Upper lobe of right lung (tissue), 1 donor: ENCODE results near the gene GNG8. TPM values are rescaled to one million over a fixed set of nuclear protein-coding genes. Genes with fewer than 3 reads are reported as not detected.

Experiments used
- ATAC-seq: fragments of 200-7000 bp; cut with Tn5 transposase; one replicate; pipeline ENCODE4 v1.9.1; 2020; ENCODE audit warnings: mild to moderate bottlenecking, moderate library complexity
- DNase-seq: peaks from one replicate; pipeline ENCODE4 v3.0.0-alpha.2; 2020
- H3K27ac ChIP-seq: fragments of 200-600 bp; one replicate; pipeline ENCODE4 v1.8.0; 2022
- H3K27me3 ChIP-seq: fragments of 200-600 bp; one replicate; pipeline ENCODE4 v1.8.0; 2022; ENCODE audit warnings: mild to moderate bottlenecking
- H3K36me3 ChIP-seq: fragments of 200-600 bp; one replicate; pipeline ENCODE4 v1.8.0; 2022
- H3K4me1 ChIP-seq: fragments of 200-600 bp; one replicate; pipeline ENCODE4 v1.8.0; 2022
- H3K4me3 ChIP-seq: fragments of 200-600 bp; one replicate; pipeline ENCODE4 v1.8.0; 2022; ENCODE audit warnings: mild to moderate bottlenecking
- H3K9me3 ChIP-seq: fragments of 200-600 bp; one replicate; pipeline ENCODE4 v1.8.0; 2022
- CTCF ChIP-seq: fragments of 200-600 bp; IDR thresholded peaks from one replicate; pipeline ENCODE4 v1.8.0; 2022; ENCODE audit warnings: antibody characterized with exemption
- intact Hi-C: fragments of 100-400 bp; cut with DNase I; formaldehyde crosslinking; loops from one replicate; pipeline ENCODE4 v1.11.0; 2022
- total RNA-seq: library from RNA; stranded (reverse); fragmentation: NEBNext Ultra II Directional; extraction: Animal tissue kit (Norgen Biotek cat#: 25700); gene quantifications from one replicate; pipeline ENCODE4 v1.2.1, GENCODE V29; 2021
- donor health status: DM: no; HTN: yes; CAD: no; lungs with severe emphysema.

The GNG8 gene
- total RNA-seq, 1 donor from 2014 or later, result not detected

DNA sequence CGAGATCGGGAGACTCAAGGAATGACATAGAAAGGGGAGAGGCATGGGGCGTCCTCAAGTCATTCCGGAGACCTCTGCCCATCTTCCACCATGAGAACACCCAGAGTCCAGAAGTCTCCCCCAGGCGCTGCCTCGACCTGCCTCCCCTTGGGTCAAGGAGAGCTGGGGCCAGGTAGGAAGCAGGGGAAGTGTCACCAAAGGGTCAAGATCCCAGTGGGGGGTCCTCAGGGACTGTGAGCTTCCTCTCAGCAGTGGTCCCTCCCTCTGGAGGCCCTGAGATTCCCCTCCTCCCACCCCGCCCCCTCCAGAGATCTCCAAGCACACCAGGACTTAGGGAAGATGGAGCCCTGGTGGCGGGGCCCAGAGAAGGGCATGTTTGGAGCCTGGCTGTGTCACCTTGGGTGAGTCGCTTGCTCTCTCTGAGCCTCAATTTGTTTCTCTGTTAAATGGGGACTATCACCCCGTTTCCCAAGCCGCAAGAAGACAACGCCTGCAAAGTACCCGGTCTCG, 24.1 kb upstream of the GNG8 start:
- H3K4me3 ChIP-seq, result peak overlapping the region; percentile 57
- no peaks in the 10 kb centered on the region for H3K36me3 ChIP-seq
- peaks cover 30% of the 10 kb centered on the region for H3K27me3 ChIP-seq
- intact Hi-C loops, result loop anchor here (5.0 kb wide), 1 partner anchor 48 kb away; no protein-coding TSS in a partner anchor
- no peak for TF ChIP-seq CTCF
- peaks cover 21% of the 10 kb centered on the region for H3K4me1 ChIP-seq
- no peaks in the 10 kb centered on the region for H3K9me3 ChIP-seq
- no peak for DNase-seq
- no peak for ATAC-seq
- H3K27ac ChIP-seq, result no peak overlapping the region

DNA sequence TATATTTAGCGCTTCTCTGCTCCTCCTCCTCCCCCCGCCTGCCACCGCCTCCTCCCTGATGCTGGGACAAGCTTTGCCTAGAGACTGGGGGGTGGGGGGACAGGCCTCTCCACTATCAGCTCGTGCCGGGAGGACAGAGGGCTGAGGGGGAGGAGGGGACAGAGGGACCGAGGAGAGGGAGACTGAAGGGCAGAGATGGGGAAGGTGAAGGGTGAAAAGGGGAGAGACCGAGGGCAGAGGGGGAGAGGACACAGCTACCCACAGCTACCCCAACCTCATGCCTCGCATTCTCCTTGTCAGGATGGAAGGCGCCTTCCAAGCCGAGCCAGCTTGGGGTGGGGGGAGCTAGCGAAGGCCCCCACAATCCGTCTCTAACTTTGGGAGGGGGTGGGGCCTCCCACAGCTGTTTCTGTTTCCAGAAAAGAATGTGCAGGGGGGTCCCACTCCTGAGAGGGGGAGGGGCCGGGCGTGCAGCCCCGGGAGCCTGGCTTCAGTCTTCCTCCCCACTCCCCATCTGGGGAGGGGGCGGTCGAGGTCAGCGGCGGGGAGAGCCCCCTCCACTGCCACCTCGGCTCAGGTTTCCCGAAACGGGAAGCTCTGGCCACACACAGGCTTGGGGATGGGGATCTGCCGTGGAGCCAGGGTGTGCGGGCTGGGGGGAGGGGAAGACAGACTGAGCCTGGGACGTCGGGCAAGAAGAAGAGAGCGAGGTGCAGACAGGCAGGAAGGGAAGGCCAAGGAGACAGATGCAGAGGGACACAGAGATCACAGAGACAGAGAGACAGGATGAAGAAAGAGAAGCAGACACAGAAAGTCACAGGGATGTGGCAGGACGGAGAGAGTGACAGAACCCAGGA, 23.4 kb upstream of the GNG8 start:
- H3K27me3 ChIP-seq, result peaks cover 30% of the 10 kb centered on the region
- peak overlapping the region; percentile 57 for H3K4me3 ChIP-seq
- DNase-seq (peak; percentile 68), ATAC-seq (no peak)
- H3K36me3 ChIP-seq, result no peaks in the 10 kb centered on the region
- H3K4me1 ChIP-seq, result peaks cover 21% of the 10 kb centered on the region
- no peak overlapping the region for H3K27ac ChIP-seq
- no peak for TF ChIP-seq CTCF
- no peaks in the 10 kb centered on the region for H3K9me3 ChIP-seq
- intact Hi-C loops, result loop anchor here (5.0 kb wide), 1 partner anchor 47 kb away; no protein-coding TSS in a partner anchor

- H3K27ac ChIP-seq, result no peak overlapping the region
- no peak for TF ChIP-seq CTCF
- H3K27me3 ChIP-seq, result peaks cover 36% of the 10 kb centered on the region
- peaks cover 17% of the 10 kb centered on the region for H3K4me1 ChIP-seq
- H3K36me3 ChIP-seq, result no peaks in the 10 kb centered on the region
- no peak for DNase-seq
- no peak overlapping the region for H3K4me3 ChIP-seq
- H3K9me3 ChIP-seq, result no peaks in the 10 kb centered on the region
- intact Hi-C loops, result no loop called here
- no peak for ATAC-seq
Observed at GRCh38 chr19:46656541-46656940, 20.5 kb upstream of the GNG8 start.

DNA sequence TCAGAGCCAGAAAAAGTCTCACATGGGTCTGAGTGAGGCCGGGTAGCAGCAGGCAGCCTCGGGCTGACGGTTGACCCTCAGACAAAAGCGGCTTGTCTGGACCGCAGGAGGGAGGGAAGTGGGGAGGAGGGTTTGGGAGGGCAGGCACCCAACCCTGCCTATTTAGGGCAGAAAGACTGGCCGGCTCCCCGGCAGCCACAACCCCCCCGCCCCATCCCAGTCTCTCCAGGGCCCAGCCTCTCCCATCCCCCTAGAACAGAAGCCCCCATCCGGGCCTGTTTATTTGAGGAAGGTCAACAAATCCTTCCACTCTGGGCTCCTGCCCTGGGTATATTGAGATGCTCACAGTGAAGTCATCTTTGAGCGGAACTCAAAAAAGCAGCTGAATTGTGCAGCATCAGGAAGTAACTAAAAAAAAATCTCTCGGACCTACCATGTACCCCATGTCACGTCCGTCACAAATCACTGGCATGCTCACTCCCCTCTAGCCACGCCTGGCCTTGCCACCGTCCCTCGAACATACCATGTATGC, 18.7 kb upstream of the GNG8 start:
- intact Hi-C loops, result no loop called here
- H3K36me3 ChIP-seq, result no peaks in the 10 kb centered on the region
- H3K4me1 ChIP-seq, result peaks cover 4% of the 10 kb centered on the region
- no peak for ATAC-seq
- no peaks in the 10 kb centered on the region for H3K9me3 ChIP-seq
- no peak for DNase-seq
- H3K27me3 ChIP-seq, result peaks cover 36% of the 10 kb centered on the region
- TF ChIP-seq CTCF, result no peak
- H3K4me3 ChIP-seq, result no peak overlapping the region
- H3K27ac ChIP-seq, result no peak overlapping the region

DNA sequence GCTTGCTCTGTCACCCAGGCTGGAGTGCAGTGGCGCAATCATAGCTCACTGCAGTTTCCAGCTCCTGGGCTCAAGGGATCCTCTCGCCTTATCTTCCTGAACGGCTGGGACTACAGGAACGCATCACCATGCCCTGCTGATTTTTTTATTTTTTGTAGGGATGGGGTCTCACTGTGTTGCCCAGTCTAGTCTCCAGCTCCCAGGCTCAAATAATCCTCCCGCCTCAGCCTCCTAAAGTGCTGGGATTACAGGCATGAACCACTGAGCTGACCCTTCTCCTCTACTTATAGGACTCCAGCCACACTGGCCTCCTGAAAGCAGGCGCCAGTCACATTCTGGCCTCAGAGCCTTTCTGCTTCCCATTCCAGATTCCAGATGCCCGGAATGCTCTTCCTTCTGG, 14.4 kb upstream of the GNG8 start:
- no peaks in the 10 kb centered on the region for H3K9me3 ChIP-seq
- no peak for TF ChIP-seq CTCF
- H3K4me3 ChIP-seq, result no peak overlapping the region
- intact Hi-C loops, result no loop called here
- no peak for ATAC-seq
- H3K27me3 ChIP-seq, result peaks cover 39% of the 10 kb centered on the region
- H3K27ac ChIP-seq, result no peak overlapping the region
- no peaks in the 10 kb centered on the region for H3K36me3 ChIP-seq
- no peaks in the 10 kb centered on the region for H3K4me1 ChIP-seq
- DNase-seq, result no peak
